Urinary bladder (tissue), 4 donors: ENCODE measurements around the gene SKI. TPM values are rescaled to one million over a fixed set of nuclear protein-coding genes. Genes with fewer than 3 reads are reported as not detected.

Source experiments
- DNase-seq: peaks from one replicate; pipeline ENCODE4 v3.0.0-alpha.2; 2015; ENCODE audit errors: extremely low spot score
- H3K27ac ChIP-seq: one replicate; pipeline ENCODE4 v1.5.1; 2013; ENCODE audit warnings: low read depth, mild to moderate bottlenecking, moderate library complexity
- H3K36me3 ChIP-seq: one replicate; pipeline ENCODE4 v1.6.1; 2013; ENCODE audit warnings: mild to moderate bottlenecking, moderate library complexity; ENCODE audit not compliant: insufficient read depth
- H3K4me1 ChIP-seq: one replicate; pipeline ENCODE4 v1.6.1; 2013; ENCODE audit warnings: mild to moderate bottlenecking, moderate library complexity; ENCODE audit not compliant: insufficient read depth
- H3K4me3 ChIP-seq: one replicate; pipeline ENCODE4 v1.5.1; 2013; ENCODE audit warnings: low read depth, low read length
- WGBS: extraction: QIAGEN DNeasy Blood & Tissue Kit; methylation state at CpG from one replicate; pipeline ENCODE4 v1.1.7; 2013; 5-methylcytosine and 5-hydroxymethylcytosine counted together
- polyA plus RNA-seq: library from polyadenylated mRNA; stranded (reverse); fragments of 200-250 nt; gene quantifications from one replicate; pipeline ENCODE4 v1.2.3, GENCODE V29; 2013
- total RNA-seq: library from RNA; depleted of rRNA; stranded (reverse); fragments of >200 nt; gene quantifications from one replicate; pipeline ENCODE4 v1.2.3, GENCODE V29; 2014
- donor health status: healthy with polysubstance abuse.
- donor health status: healthy.

Gene SKI
- total and polyA plus RNA-seq, 2 donors, result 27.8 to 60.5 TPM

GRCh38 chr1:2356911-2357845, 129.1 kb downstream of the SKI start:
- no peak for DNase-seq
- H3K4me3 ChIP-seq, result no peak overlapping the region
- 90% methylated on average over 37 of the region's 37 CpGs for WGBS
- H3K36me3 ChIP-seq, result no peaks in the 10 kb centered on the region
- no peak overlapping the region for H3K27ac ChIP-seq
- no peaks in the 10 kb centered on the region for H3K4me1 ChIP-seq

GRCh38 chr1:2358072-2358471, 130.0 kb downstream of the SKI start:
- 88% methylated on average over 13 of the region's 13 CpGs for WGBS
- no peak overlapping the region for H3K4me3 ChIP-seq
- no peaks in the 10 kb centered on the region for H3K4me1 ChIP-seq
- no peaks in the 10 kb centered on the region for H3K36me3 ChIP-seq
- DNase-seq, result no peak
- H3K27ac ChIP-seq, result no peak overlapping the region

GRCh38 chr1:2358651-2359640, 130.8 kb downstream of the SKI start:
- no peaks in the 10 kb centered on the region for H3K36me3 ChIP-seq
- DNase-seq, result no peak
- no peaks in the 10 kb centered on the region for H3K4me1 ChIP-seq
- H3K4me3 ChIP-seq, result no peak overlapping the region
- H3K27ac ChIP-seq, result no peak overlapping the region
- 87% methylated on average over 24 of the region's 24 CpGs for WGBS

Other genes starting within 250 kb of the SKI start
- 0.11 TPM for gene CFAP74, start 224.5 kb upstream of the SKI start, total RNA-seq
- 0.23 TPM for gene CFAP74, start 224.5 kb upstream of the SKI start, polyA plus RNA-seq
- 0.95 TPM for gene GABRD, start 209.0 kb upstream of the SKI start, total RNA-seq
- 1.2 TPM for gene GABRD, start 209.0 kb upstream of the SKI start, polyA plus RNA-seq
- gene PRKCZ, start 177.9 kb upstream of the SKI start, total RNA-seq, result 6.6 TPM
- 6.3 TPM for gene PRKCZ, start 177.9 kb upstream of the SKI start, polyA plus RNA-seq
- gene FAAP20, start 33.5 kb upstream of the SKI start, total RNA-seq, result 14.6 TPM
- gene FAAP20, start 33.5 kb upstream of the SKI start, polyA plus RNA-seq, result 96.4 TPM
- 11.1 TPM for gene MORN1, start 163.2 kb downstream of the SKI start, total RNA-seq
- 4.7 TPM for gene MORN1, start 163.2 kb downstream of the SKI start, polyA plus RNA-seq
- 48.1 TPM for gene RER1, start 163.5 kb downstream of the SKI start, total RNA-seq
- 79.0 TPM for gene RER1, start 163.5 kb downstream of the SKI start, polyA plus RNA-seq
- gene PEX10, start 184.2 kb downstream of the SKI start, total RNA-seq, result 13.9 TPM
- 22.9 TPM for gene PEX10, start 184.2 kb downstream of the SKI start, polyA plus RNA-seq
- 7.0 TPM for gene PLCH2, start 248.0 kb downstream of the SKI start, total RNA-seq
- gene PLCH2, start 248.0 kb downstream of the SKI start, polyA plus RNA-seq, result 13.4 TPM